ENCODE measurements around the gene KDM5A. TPM values are rescaled to one million over a fixed set of nuclear protein-coding genes. Genes with fewer than 3 reads are reported as not detected.

Gene KDM5A
- total RNA-seq, 4 donors from 2014 or later, result 18.1 to 43.5 (median 25.5) TPM

DNA sequence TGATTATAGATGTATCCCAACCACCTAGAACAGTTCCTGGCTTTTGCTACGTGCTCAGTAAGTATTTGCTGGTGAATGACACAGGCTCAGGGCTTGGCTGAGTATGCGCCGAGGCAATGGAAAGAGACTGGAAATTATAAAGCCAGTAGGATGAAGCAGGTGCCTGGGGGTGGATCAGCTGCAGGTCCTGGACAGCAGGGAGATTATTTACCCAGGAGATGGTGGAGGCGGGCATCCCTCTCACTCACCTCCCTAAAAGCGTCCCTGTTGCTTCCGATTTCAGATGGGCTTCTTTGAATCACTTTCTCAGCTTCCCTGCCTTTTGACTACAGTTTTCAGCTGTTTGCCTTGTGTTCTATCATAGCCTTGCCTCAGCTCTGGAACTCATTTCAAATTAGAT, 132.9 kb downstream of the KDM5A start:
- intact Hi-C loops (cut with DNase I; ENCODE audit: low total_unique reads), result no loop called here
- no peak for DNase-seq
- no peak for ATAC-seq
- Histone ChIP-seq H3K27me3 (peaks cover 0 to 13% (median 0%) of the 10 kb centered on the region in 3 donors), H3K36me3 (no peaks in the 10 kb centered on the region), H3K4me1 (no peaks in the 10 kb centered on the region), H3K27ac (no peak overlapping the region), H3K9me3 (no peaks in the 10 kb centered on the region), H3K4me3 (no peak overlapping the region)
- TF ChIP-seq, protein P1, sequence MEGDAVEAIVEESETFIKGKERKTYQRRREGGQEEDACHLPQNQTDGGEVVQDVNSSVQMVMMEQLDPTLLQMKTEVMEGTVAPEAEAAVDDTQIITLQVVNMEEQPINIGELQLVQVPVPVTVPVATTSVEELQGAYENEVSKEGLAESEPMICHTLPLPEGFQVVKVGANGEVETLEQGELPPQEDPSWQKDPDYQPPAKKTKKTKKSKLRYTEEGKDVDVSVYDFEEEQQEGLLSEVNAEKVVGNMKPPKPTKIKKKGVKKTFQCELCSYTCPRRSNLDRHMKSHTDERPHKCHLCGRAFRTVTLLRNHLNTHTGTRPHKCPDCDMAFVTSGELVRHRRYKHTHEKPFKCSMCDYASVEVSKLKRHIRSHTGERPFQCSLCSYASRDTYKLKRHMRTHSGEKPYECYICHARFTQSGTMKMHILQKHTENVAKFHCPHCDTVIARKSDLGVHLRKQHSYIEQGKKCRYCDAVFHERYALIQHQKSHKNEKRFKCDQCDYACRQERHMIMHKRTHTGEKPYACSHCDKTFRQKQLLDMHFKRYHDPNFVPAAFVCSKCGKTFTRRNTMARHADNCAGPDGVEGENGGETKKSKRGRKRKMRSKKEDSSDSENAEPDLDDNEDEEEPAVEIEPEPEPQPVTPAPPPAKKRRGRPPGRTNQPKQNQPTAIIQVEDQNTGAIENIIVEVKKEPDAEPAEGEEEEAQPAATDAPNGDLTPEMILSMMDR (IDR thresholded peaks at IDR 0.05 in 4 of 5, conservative IDR thresholded peaks at IDR 0.05 in 1 of 5), result no peak
- no peak for TF ChIP-seq POLR2A (IDR thresholded peaks at IDR 0.05)
- in situ Hi-C loops (cut with MboI; ENCODE audit: low sequenced_read_pairs in 4 of 4), result no loop called here

DNA sequence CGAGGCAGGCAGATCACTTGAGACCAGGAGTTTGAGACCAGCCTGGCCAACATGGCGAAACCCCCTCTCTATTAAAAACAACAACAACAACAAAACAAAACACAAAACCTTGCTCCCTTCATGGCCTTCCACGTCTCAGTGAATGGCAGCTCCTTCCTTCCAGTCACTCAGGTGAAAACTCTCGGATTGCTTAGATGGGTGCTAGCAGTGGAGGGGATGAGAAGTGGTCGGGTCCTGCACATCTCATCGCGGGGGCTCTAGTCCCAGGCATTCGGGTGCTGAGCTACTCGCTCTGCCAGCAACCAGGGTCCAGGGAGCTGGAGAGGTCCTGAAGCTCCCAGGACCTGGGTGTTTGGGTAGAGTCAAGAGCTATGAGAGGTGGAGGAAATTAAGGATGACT, 134.2 kb downstream of the KDM5A start:
- peaks cover 0 to 9% (median 0%) of the 10 kb centered on the region in 3 donors for H3K27me3 ChIP-seq
- in situ Hi-C loops (cut with MboI; ENCODE audit: low sequenced_read_pairs in 4 of 4), result no loop called here
- ATAC-seq, result no peak

DNA sequence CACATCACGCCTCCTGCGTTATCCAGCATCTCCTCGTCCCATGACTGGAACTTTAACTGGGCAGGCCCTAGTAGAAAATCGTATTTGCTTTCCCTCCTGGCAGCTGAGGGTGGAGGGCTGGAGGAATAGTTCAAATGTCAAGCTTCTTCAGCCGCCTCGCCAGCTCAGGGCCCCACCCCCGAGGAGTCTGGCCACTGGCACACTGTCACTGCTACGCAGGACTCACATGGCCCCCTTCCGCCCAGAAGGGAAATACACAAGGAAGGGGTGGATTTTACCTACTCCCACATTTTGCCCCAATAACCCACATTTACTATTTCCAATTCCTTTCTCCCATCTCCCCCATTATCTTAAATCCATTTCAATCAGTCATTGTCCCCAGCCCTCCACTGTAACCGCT, 135.1 kb downstream of the KDM5A start:
- Histone ChIP-seq H3K27ac (no peak overlapping the region), H3K4me3 (no peak overlapping the region), H3K36me3 (no peaks in the 10 kb centered on the region), H3K4me1 (no peaks in the 10 kb centered on the region), H3K27me3 (peaks cover 0 to 7% (median 0%) of the 10 kb centered on the region in 3 donors), H3K9me3 (no peaks in the 10 kb centered on the region)
- intact Hi-C loops (cut with DNase I; ENCODE audit: low total_unique reads), result no loop called here
- in situ Hi-C loops (cut with MboI; ENCODE audit: low sequenced_read_pairs in 4 of 4), result no loop called here
- no peak for DNase-seq
- no peak for TF ChIP-seq POLR2A (IDR thresholded peaks at IDR 0.05)
- TF ChIP-seq, protein P1 (IDR thresholded peaks at IDR 0.05 in 4 of 5, conservative IDR thresholded peaks at IDR 0.05 in 1 of 5), result no peak
- no peak for ATAC-seq

More for the DNA sequence above, 134.2 kb downstream of the KDM5A start:
- Histone ChIP-seq H3K36me3 (no peaks in the 10 kb centered on the region), H3K9me3 (no peaks in the 10 kb centered on the region), H3K4me3 (no peak overlapping the region), H3K4me1 (no peaks in the 10 kb centered on the region), H3K27ac (no peak overlapping the region)
- intact Hi-C loops (cut with DNase I; ENCODE audit: low total_unique reads), result no loop called here
- DNase-seq, result no peak
- TF ChIP-seq POLR2A (IDR thresholded peaks at IDR 0.05), result no peak
- TF ChIP-seq, protein P1 (IDR thresholded peaks at IDR 0.05 in 4 of 5, conservative IDR thresholded peaks at IDR 0.05 in 1 of 5), result no peak

DNA sequence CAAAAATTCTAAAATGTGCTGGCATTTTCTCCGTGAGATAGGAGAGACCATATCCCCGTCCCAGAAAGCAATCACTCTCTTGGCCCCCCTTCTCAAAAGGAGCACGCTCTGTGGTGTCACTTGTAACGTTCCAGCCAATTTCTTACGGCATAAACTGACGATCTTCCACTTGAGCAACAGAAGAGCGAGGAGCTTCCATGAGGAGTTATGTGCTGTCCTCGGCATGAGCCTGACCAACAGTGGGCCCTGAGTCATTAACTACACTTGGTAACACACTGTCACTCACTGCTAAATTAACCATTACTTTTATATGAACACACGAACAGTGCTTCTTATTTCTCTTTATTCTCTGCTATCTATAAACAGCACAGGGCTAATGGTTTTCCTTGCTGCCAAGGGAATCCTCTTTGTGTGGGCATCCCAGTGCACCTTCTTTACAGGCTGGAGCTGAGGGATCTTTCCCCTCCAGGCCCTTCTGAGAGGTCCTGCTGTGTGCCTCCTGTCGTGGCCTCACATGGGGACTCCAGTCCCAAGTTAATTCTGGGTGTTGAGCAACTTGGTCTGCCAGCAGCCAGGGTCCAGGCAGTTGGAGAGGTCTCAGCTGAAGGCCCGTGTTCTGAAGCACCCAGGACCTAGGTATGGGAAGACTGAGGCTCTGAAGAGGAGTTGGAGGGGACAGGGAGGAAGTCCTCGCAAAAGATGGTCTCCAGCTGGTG, 135.8 kb downstream of the KDM5A start:
- Histone ChIP-seq H3K27ac (no peak overlapping the region), H3K36me3 (no peaks in the 10 kb centered on the region), H3K27me3 (peaks cover 0 to 4% (median 0%) of the 10 kb centered on the region in 3 donors), H3K4me3 (no peak overlapping the region), H3K9me3 (no peaks in the 10 kb centered on the region), H3K4me1 (no peaks in the 10 kb centered on the region)
- in situ Hi-C loops (cut with MboI; ENCODE audit: low sequenced_read_pairs in 4 of 4) (no loop called here), intact Hi-C loops (cut with DNase I; ENCODE audit: low total_unique reads) (no loop called here)
- ATAC-seq (no peak), DNase-seq (no peak)
- TF ChIP-seq, protein P1 (IDR thresholded peaks at IDR 0.05 in 4 of 5, conservative IDR thresholded peaks at IDR 0.05 in 1 of 5), result no peak
- no peak for TF ChIP-seq POLR2A (IDR thresholded peaks at IDR 0.05)
